ENCODE measurements around the gene NFASC. TPM values are rescaled to one million over a fixed set of nuclear protein-coding genes. Genes with fewer than 3 reads are reported as not detected.

The NFASC gene
- total and polyA plus RNA-seq, 2 donors (not counting 3 experiments of a cell fraction or from before 2014, with no cell fraction given), result not detected

DNA sequence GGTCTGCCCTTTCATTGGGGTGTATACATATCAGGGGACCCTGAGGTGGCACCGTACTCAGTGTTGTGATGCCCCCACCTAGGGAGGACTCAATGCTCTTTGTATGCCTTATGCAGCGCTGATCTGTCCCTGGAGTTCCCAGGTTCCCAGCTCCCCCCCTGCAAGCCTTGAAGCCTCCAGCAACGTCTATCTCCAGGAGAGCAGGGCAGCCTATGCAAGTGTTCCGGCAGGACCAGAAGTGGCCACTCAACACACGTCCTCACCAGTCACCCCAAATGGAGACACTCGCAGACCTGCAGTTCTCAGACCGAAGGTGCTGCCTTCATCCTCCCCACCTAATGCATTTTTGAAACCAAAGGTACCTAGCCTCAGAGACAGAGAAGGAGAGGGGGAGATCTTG lies 147.1 kb downstream of the NFASC start:
- ChIA-PET POLR2A (no interaction called here), CTCF (no interaction called here)
- BruUV-seq (replicated peaks), result no TSS peak

More for the DNA sequence above, 147.1 kb downstream of the NFASC start:
- H3K79me2 ChIP-seq (ENCODE audit: control insufficient read depth, insufficient read depth, low read length), result no peaks in the 10 kb centered on the region
- H3K27me3 ChIP-seq (ENCODE audit: control insufficient read depth in 2 of 2, insufficient read depth in 2 of 2, low read length in 2 of 2), result peaks cover 3 to 5% of the 10 kb centered on the region in 2 experiments
- H3K27ac ChIP-seq (ENCODE audit: insufficient read depth, low read depth, low read length), result no peak overlapping the region
- dilution Hi-C loops (cut with MboI; ENCODE audit: extremely low pct_ligation_motif_present, low sequenced_read_pairs), result no loop called here
- no peaks in the 10 kb centered on the region for H3K9me3 ChIP-seq (replicated peaks; ENCODE audit: control insufficient read depth, insufficient read depth, low read length)
- DNase-seq (ENCODE audit: low read depth, low spot score) (no peak), FAIRE-seq (no peak)
- H3K9ac ChIP-seq (replicated peaks; ENCODE audit: extremely low read depth, insufficient read depth, low read length), result no peak overlapping the region
- no peak overlapping the region for H3K4me2 ChIP-seq (ENCODE audit: insufficient read depth, low read length)
- no peaks in the 10 kb centered on the region for H3K4me1 ChIP-seq (ENCODE audit: control insufficient read depth, extremely low read depth, insufficient read depth, low read length)
- no peaks in the 10 kb centered on the region for H3K9me1 ChIP-seq (replicated peaks; ENCODE audit: control insufficient read depth, extremely low read depth, insufficient read depth, low read length)
- H4K20me1 ChIP-seq (replicated peaks; ENCODE audit: control insufficient read depth, extremely low read depth, insufficient read depth, low read length), result no peaks in the 10 kb centered on the region
- H3K36me3 ChIP-seq (ENCODE audit: control insufficient read depth in 2 of 2, extremely low read depth in 1 of 2, insufficient read depth in 2 of 2, low read length in 2 of 2), result no peaks in the 10 kb centered on the region
- H2AFZ ChIP-seq (ENCODE audit: low read depth, low read length), result no peak overlapping the region
- H3K4me3 ChIP-seq (replicated peaks in 1 of 3; ENCODE audit: insufficient read depth in 1 of 3, low read depth in 1 of 3, low read length in 3 of 3), result no peak overlapping the region
- intact Hi-C loops (cut with micrococcal nuclease), result no loop called here
- no peak for TF ChIP-seq FOS (IDR thresholded peaks at IDR 0.05; ENCODE audit: borderline replicate concordance, insufficient read depth, low read length)
- TF ChIP-seq JUN (IDR thresholded peaks at IDR 0.05; ENCODE audit: borderline replicate concordance, insufficient read depth, insufficient read length, low read depth), result no peak
- TF ChIP-seq GATA2 (IDR thresholded peaks at IDR 0.05; ENCODE audit: insufficient read depth, insufficient read length, low read depth, low read length), result no peak
- TF ChIP-seq POLR2AphosphoS5 (IDR thresholded peaks at IDR 0.05; ENCODE audit: insufficient read depth, low read depth, low read length), result no peak
- no peak for TF ChIP-seq MYC (IDR thresholded peaks at IDR 0.05; ENCODE audit: low read depth, low read length)
- TF ChIP-seq POLR2A (IDR thresholded peaks at IDR 0.05; ENCODE audit: low read depth, low read length), result no peak
- TF ChIP-seq EZH2 (IDR thresholded peaks at IDR 0.05; ENCODE audit: borderline replicate concordance, low read depth, low read length, severe bottlenecking), result no peak
- TF ChIP-seq, protein P1, sequence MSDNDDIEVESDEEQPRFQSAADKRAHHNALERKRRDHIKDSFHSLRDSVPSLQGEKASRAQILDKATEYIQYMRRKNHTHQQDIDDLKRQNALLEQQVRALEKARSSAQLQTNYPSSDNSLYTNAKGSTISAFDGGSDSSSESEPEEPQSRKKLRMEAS (IDR thresholded peaks at IDR 0.05; ENCODE audit: insufficient read depth, insufficient read length), result no peak
- TF ChIP-seq, protein P2, sequence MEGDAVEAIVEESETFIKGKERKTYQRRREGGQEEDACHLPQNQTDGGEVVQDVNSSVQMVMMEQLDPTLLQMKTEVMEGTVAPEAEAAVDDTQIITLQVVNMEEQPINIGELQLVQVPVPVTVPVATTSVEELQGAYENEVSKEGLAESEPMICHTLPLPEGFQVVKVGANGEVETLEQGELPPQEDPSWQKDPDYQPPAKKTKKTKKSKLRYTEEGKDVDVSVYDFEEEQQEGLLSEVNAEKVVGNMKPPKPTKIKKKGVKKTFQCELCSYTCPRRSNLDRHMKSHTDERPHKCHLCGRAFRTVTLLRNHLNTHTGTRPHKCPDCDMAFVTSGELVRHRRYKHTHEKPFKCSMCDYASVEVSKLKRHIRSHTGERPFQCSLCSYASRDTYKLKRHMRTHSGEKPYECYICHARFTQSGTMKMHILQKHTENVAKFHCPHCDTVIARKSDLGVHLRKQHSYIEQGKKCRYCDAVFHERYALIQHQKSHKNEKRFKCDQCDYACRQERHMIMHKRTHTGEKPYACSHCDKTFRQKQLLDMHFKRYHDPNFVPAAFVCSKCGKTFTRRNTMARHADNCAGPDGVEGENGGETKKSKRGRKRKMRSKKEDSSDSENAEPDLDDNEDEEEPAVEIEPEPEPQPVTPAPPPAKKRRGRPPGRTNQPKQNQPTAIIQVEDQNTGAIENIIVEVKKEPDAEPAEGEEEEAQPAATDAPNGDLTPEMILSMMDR (IDR thresholded peaks at IDR 0.05; ENCODE audit: extremely low read depth in 1 of 2, insufficient read depth in 1 of 2, low read depth in 1 of 2, low read length in 2 of 2), result no peak
